Activated naive CD8-positive, alpha-beta T cell treated with anti-CD3 and anti-CD28 coated beads, Interleukin-2, amount 10 ng/mL, durations not matched to agents 7 days and 5 days (primary cell): ENCODE data around the gene RARB. TPM values are rescaled to one million over a fixed set of nuclear protein-coding genes. Genes with fewer than 3 reads are reported as not detected.

Source experiments
- ATAC-seq: fragments of 150-1000 bp; cut with Tn5 transposase; one replicate; pipeline ENCODE4 v1.10.0; 2021; ENCODE audit warnings: low read depth, moderate library complexity
- POLR2A ChIA-PET: fragments of 350-600 bp; sonication (Branson Sonifier 250); formaldehyde crosslinking; loops from one replicate; lab custom pipeline; 2021; ENCODE audit warnings: antibody characterized with exemption; lab: Charles Lee
- DNase-seq: peaks from one replicate; pipeline ENCODE4 v3.0.0; 2021
- H3K27ac Mint-ChIP-seq: one replicate; pipeline ENCODE4 v1.8.0; 2022; ENCODE audit warnings: mild to moderate bottlenecking, mixed read lengths
- H3K27me3 Mint-ChIP-seq: one replicate; pipeline ENCODE4 v1.8.0; 2022; ENCODE audit warnings: mild to moderate bottlenecking, moderate library complexity, mixed read lengths
- H3K36me3 Mint-ChIP-seq: one replicate; pipeline ENCODE4 v1.8.0; 2021; ENCODE audit warnings: mild to moderate bottlenecking, mixed read lengths
- H3K4me1 Mint-ChIP-seq: one replicate; pipeline ENCODE4 v1.8.0; 2021; ENCODE audit warnings: mixed read lengths
- H3K4me3 Mint-ChIP-seq: one replicate; pipeline ENCODE4 v1.8.0; 2022; ENCODE audit warnings: mild to moderate bottlenecking, moderate library complexity, mixed read lengths
- H3K9me3 Mint-ChIP-seq: one replicate; pipeline ENCODE4 v1.8.0; 2021; ENCODE audit warnings: mixed read lengths
- total RNA-seq, 2 experiments: library from RNA; stranded (reverse); gene quantifications; one replicate each; pipeline ENCODE4 v1.2.3, GENCODE V29; 2021

RARB gene
- total RNA-seq, 2 experiments from 2014 or later: not detected

DNA sequence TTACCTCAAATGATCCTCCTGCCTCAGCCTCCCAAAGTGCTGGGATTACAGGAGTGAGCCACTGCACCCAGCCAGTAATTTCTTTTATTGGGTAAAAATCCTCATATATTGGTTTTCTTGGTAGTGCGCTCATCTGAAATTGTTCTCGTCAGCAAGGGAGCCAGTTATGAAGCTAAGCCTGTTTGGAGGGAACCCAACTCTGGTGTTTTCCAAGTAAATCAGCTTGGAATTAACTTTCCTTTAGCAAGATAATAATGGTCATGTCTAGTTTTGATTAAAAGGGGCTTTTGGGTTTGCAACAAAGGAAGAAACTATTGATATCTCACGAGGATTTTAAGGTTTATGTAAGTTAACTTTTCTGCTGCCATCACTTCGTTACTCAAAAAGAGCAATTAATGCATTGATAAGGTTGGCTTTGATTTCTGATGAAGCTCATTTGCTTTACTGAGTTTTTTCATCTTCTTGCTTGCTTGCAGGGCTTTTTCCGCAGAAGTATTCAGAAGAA lies 72.7 kb downstream of the RARB start:
- no peaks in the 10 kb centered on the region for H3K4me1 Mint-ChIP-seq

GRCh38 chr3:25502233-25502632 lies 74.2 kb downstream of the RARB start:
- no peaks in the 10 kb centered on the region for H3K4me1 Mint-ChIP-seq
- peaks cover 4% of the 10 kb centered on the region for H3K27me3 Mint-ChIP-seq
- DNase-seq (no peak), ATAC-seq (no peak)
- POLR2A ChIA-PET: no interaction called here
- no peak overlapping the region for H3K27ac Mint-ChIP-seq
- H3K9me3 Mint-ChIP-seq: peaks cover 3% of the 10 kb centered on the region
- no peak overlapping the region for H3K4me3 Mint-ChIP-seq
- no peaks in the 10 kb centered on the region for H3K36me3 Mint-ChIP-seq

More for the DNA sequence above, 72.7 kb downstream of the RARB start:
- no peak overlapping the region for H3K4me3 Mint-ChIP-seq
- DNase-seq: no peak
- ATAC-seq: no peak
- no peak overlapping the region for H3K27ac Mint-ChIP-seq
- no peaks in the 10 kb centered on the region for H3K27me3 Mint-ChIP-seq
- no peaks in the 10 kb centered on the region for H3K36me3 Mint-ChIP-seq
- peaks cover 8% of the 10 kb centered on the region for H3K9me3 Mint-ChIP-seq
- POLR2A ChIA-PET: no interaction called here

DNA sequence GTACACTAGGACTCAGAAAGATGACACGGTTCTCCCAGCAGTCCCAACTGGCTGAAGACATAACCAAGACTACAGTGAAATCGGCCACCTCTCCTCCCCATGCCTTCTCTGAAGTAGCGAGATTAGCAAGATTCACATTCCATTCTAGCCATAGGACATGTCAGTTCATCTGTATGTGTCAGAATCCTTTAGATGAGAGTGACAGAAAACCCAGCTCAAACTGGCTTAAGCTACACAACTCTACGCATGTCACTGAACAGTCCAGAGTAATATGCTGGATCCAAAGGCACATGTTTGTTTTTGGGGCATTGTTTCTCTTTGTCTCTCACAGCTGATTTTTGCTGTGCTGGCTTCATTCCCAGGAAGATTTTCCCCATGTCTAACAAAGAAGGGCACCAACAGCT lies 75.8 kb downstream of the RARB start:
- no peaks in the 10 kb centered on the region for H3K9me3 Mint-ChIP-seq
- no peak overlapping the region for H3K27ac Mint-ChIP-seq
- no peaks in the 10 kb centered on the region for H3K4me1 Mint-ChIP-seq
- POLR2A ChIA-PET: no interaction called here
- peaks cover 4% of the 10 kb centered on the region for H3K27me3 Mint-ChIP-seq
- H3K36me3 Mint-ChIP-seq: no peaks in the 10 kb centered on the region
- no peak overlapping the region for H3K4me3 Mint-ChIP-seq
- no peak for DNase-seq
- no peak for ATAC-seq

DNA sequence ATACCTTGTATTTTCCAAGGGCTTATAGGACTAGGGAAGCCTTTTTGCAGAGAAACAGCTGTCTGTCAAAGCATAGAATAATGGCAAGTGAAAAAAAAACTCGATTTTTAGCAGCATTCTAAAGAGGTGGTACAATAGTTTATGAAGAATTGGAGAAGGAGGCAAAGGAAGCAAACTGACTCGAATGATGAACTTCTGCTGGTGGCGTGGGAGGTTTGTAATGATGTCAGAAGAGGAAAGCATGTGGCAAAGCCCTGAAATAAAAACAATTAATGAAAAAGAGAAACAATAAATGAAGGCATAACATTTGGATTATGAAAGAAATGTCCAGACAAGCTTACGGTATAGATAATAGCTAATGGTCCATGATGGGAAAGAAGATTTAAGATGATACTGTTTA lies 77.5 kb downstream of the RARB start:
- no peak for ATAC-seq
- Mint-ChIP-seq H3K9me3 (no peaks in the 10 kb centered on the region), H3K36me3 (no peaks in the 10 kb centered on the region), H3K4me3 (no peak overlapping the region), H3K27ac (no peak overlapping the region), H3K4me1 (no peaks in the 10 kb centered on the region), H3K27me3 (peaks cover 4% of the 10 kb centered on the region)
- POLR2A ChIA-PET: no interaction called here
- no peak for DNase-seq

- peaks cover 4% of the 10 kb centered on the region for H3K27me3 Mint-ChIP-seq
- no peaks in the 10 kb centered on the region for H3K9me3 Mint-ChIP-seq
- H3K4me3 Mint-ChIP-seq: no peak overlapping the region
- no peaks in the 10 kb centered on the region for H3K4me1 Mint-ChIP-seq
- no peak for ATAC-seq
- H3K36me3 Mint-ChIP-seq: no peaks in the 10 kb centered on the region
- POLR2A ChIA-PET: no interaction called here
- H3K27ac Mint-ChIP-seq: no peak overlapping the region
- no peak for DNase-seq
Observed at GRCh38 chr3:25507811-25508210, 79.7 kb downstream of the RARB start.

- H3K27me3 Mint-ChIP-seq: peaks cover 7% of the 10 kb centered on the region
- POLR2A ChIA-PET: no interaction called here
- H3K9me3 Mint-ChIP-seq: no peaks in the 10 kb centered on the region
- H3K4me1 Mint-ChIP-seq: no peaks in the 10 kb centered on the region
- DNase-seq (no peak), ATAC-seq (no peak)
- no peak overlapping the region for H3K4me3 Mint-ChIP-seq
- H3K36me3 Mint-ChIP-seq: no peaks in the 10 kb centered on the region
- H3K27ac Mint-ChIP-seq: no peak overlapping the region
Observed at GRCh38 chr3:25508433-25508832, 80.4 kb downstream of the RARB start.

DNA sequence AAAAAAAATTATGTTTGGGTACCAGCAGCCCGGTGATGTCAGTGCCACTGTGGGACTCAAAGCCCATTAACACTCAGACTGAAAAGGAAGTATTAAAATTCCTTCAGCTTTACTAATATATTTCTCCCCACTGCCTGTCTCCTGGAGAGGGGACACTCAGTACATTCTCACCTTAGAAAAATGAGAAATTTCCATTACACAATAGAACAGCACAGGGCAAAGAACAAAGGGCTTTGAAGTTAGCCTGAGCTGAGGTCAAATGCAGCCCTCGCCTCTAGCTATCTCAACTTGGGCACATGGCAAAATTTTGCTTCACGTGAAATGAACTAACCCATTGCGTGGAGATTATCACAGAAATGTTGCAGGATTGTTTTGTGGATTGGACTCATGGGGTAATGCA lies 80.8 kb downstream of the RARB start:
- no peak for DNase-seq
- Mint-ChIP-seq H3K36me3 (no peaks in the 10 kb centered on the region), H3K9me3 (no peaks in the 10 kb centered on the region), H3K4me3 (no peak overlapping the region), H3K27me3 (peaks cover 10% of the 10 kb centered on the region), H3K4me1 (no peaks in the 10 kb centered on the region), H3K27ac (no peak overlapping the region)
- POLR2A ChIA-PET: no interaction called here
- no peak for ATAC-seq

DNA sequence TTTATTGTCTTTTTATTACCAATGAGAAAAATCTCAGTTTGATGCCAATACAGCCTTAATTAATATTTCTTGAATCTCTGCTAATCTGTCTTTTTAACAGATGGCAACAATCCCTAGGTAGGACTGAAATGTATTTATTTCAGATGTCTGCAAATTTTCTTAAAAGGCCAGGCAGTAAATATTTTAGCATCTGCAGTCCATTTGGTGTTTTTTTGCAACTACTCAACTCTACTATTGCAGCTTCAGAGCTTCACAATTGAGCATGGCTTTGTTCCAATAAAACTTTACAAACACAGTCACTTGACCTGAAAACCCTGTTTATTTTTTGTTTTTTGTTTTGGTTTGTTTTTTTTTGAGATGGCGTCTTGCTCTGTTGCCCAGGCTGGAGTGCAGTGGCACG lies 82.7 kb downstream of the RARB start:
- ATAC-seq: no peak
- no peak overlapping the region for H3K27ac Mint-ChIP-seq
- H3K27me3 Mint-ChIP-seq: peaks cover 12% of the 10 kb centered on the region
- POLR2A ChIA-PET: no interaction called here
- no peaks in the 10 kb centered on the region for H3K9me3 Mint-ChIP-seq
- DNase-seq: no peak
- H3K36me3 Mint-ChIP-seq: no peaks in the 10 kb centered on the region
- no peak overlapping the region for H3K4me3 Mint-ChIP-seq
- no peaks in the 10 kb centered on the region for H3K4me1 Mint-ChIP-seq

- ATAC-seq (no peak), DNase-seq (no peak)
- Mint-ChIP-seq H3K4me3 (no peak overlapping the region), H3K27ac (no peak overlapping the region), H3K9me3 (no peaks in the 10 kb centered on the region), H3K4me1 (no peaks in the 10 kb centered on the region), H3K36me3 (no peaks in the 10 kb centered on the region), H3K27me3 (peaks cover 8% of the 10 kb centered on the region)
- POLR2A ChIA-PET: no interaction called here
Observed at GRCh38 chr3:25511972-25512721, 84.1 kb downstream of the RARB start.

GRCh38 chr3:25513642-25514266 lies 85.7 kb downstream of the RARB start:
- no peaks in the 10 kb centered on the region for H3K36me3 Mint-ChIP-seq
- H3K27me3 Mint-ChIP-seq: peaks cover 11% of the 10 kb centered on the region
- POLR2A ChIA-PET: no interaction called here
- ATAC-seq (no peak), DNase-seq (no peak)
- H3K4me1 Mint-ChIP-seq: no peaks in the 10 kb centered on the region
- no peaks in the 10 kb centered on the region for H3K9me3 Mint-ChIP-seq
- H3K27ac Mint-ChIP-seq: no peak overlapping the region
- H3K4me3 Mint-ChIP-seq: no peak overlapping the region

DNA sequence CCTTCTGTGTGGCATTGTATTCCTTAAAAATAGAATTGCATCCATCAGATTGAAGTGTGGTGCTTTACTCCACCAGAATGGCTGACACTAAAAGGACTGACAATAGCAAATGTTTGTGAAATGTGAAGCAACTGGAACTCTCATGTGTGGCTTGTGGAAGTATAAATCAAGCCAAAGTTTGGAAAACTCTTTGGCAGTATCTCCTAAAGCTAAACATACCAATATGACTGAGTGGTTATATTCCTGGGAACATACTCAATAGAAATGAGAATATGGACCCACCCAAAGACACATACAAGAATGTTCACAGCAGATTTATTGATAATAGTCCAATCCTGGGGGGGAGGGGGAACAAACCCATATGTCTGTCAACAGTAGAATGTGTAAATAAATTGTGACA lies 87.1 kb downstream of the RARB start:
- H3K27me3 Mint-ChIP-seq: peaks cover 11% of the 10 kb centered on the region
- no peaks in the 10 kb centered on the region for H3K9me3 Mint-ChIP-seq
- H3K36me3 Mint-ChIP-seq: no peaks in the 10 kb centered on the region
- H3K4me3 Mint-ChIP-seq: no peak overlapping the region
- H3K4me1 Mint-ChIP-seq: no peaks in the 10 kb centered on the region
- no peak overlapping the region for H3K27ac Mint-ChIP-seq
- ATAC-seq: no peak
- no peak for DNase-seq
- POLR2A ChIA-PET: no interaction called here

- peaks cover 3% of the 10 kb centered on the region for H3K27me3 Mint-ChIP-seq
- H3K27ac Mint-ChIP-seq: no peak overlapping the region
- H3K4me3 Mint-ChIP-seq: no peak overlapping the region
- POLR2A ChIA-PET: no interaction called here
- peaks cover 2% of the 10 kb centered on the region for H3K4me1 Mint-ChIP-seq
- ATAC-seq (no peak), DNase-seq (no peak)
- H3K36me3 Mint-ChIP-seq: no peaks in the 10 kb centered on the region
- no peaks in the 10 kb centered on the region for H3K9me3 Mint-ChIP-seq
Observed at GRCh38 chr3:25520926-25521559, 93.0 kb downstream of the RARB start.

GRCh38 chr3:25527336-25527735 lies 99.3 kb downstream of the RARB start:
- DNase-seq (no peak), ATAC-seq (no peak)
- Mint-ChIP-seq H3K27me3 (no peaks in the 10 kb centered on the region), H3K9me3 (peaks cover 3% of the 10 kb centered on the region), H3K27ac (no peak overlapping the region), H3K36me3 (no peaks in the 10 kb centered on the region), H3K4me1 (peaks cover 2% of the 10 kb centered on the region), H3K4me3 (no peak overlapping the region)
- POLR2A ChIA-PET: no interaction called here

GRCh38 chr3:25527801-25528200 lies 99.7 kb downstream of the RARB start:
- peaks cover 2% of the 10 kb centered on the region for H3K4me1 Mint-ChIP-seq
- no peak for ATAC-seq
- no peak overlapping the region for H3K4me3 Mint-ChIP-seq
- DNase-seq: no peak
- H3K36me3 Mint-ChIP-seq: no peaks in the 10 kb centered on the region
- POLR2A ChIA-PET: no interaction called here
- no peak overlapping the region for H3K27ac Mint-ChIP-seq
- H3K27me3 Mint-ChIP-seq: no peaks in the 10 kb centered on the region
- peaks cover 3% of the 10 kb centered on the region for H3K9me3 Mint-ChIP-seq
